GM18870 (cell line): ENCODE data around the gene STPG1.
"Not testable (repeated sequence)": the region's sequence is repeated elsewhere in the genome, so short reads cannot be mapped to it uniquely, and the experiment has no call there.

Source experiments
- ATAC-seq: cut with Tn5 transposase; IDR thresholded peaks from one replicate; pipeline ENCODE4 v1.9.1; 2021; ENCODE audit warnings: moderate library complexity; ENCODE audit not compliant: unreplicated experiment

The STPG1 gene

GRCh38 chr1:24413350-24414163 is at the start of gene STPG1:
TSS of gene STPG1 (minus strand) at chr1:24413782. CDS start at chr1:24401388, 12,394 bp downstream.
- no peak for ATAC-seq

- ATAC-seq, result not testable (repeated sequence)
Observed at GRCh38 chr1:24462128-24462527, 48.5 kb upstream of the STPG1 start.

- no peak for ATAC-seq
Observed at GRCh38 chr1:24459551-24460266, 46.1 kb upstream of the STPG1 start.

DNA sequence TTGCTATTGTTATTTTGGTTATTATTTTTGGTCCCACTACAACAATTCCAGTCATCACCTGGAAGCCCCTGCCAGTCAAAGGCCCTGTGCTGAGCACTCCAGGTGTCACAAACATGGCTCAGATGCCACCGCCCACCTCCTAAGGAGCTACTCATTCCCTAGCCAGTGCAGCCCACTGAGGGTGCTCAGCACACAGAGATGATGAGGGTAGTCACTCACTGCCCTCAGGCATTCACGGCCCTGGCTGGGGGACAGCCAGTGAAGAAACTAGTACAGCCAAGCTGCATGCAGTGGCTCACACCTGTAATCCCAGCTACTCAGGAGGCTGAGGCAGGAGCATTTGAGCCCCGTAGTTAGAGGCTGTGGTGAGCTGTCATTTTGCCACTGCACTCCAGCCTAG is 44.3 kb upstream of the STPG1 start:
- ATAC-seq, result no peak

DNA sequence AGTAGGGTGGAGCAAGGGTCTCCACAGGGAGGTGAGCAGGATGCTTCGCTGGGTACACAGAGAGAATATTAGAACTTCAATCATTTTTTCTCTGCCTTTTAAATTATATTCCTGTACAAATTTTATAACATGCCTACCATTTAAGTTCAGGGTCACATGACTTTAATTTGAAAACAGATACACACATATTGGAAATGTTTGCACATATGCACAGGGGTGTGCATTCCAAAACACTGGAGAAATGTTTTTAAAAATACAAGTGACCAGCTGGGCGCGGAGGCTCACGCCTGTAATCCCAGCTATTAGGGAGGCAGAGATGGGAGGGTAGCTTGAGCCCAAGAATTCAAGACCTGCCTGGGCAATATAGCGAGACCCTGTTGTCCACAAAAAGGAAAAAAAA is 41.7 kb upstream of the STPG1 start:
- no peak for ATAC-seq

DNA sequence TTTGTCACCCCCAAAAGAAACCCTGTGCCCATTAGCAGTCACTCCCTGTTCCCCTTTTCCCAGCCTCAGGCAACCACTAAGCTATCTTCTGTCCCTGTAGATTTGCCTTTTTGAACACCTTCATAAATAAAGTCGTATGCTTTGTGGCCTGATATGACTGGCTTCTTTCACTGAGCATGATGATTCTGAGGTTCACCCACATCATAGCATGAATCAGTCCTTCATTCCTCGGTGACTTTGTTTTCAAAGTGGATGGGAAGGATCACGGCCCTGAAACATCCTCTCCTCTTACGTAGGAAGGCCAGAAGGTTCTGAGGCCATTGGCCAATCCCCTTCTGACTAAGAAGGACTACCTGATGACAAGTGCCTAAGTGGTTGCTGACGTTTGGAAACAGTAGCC is 41.1 kb upstream of the STPG1 start:
- no peak for ATAC-seq

- ATAC-seq, result no peak
Observed at GRCh38 chr1:24452922-24453485, 39.4 kb upstream of the STPG1 start.

- ATAC-seq, result no peak
Observed at GRCh38 chr1:24451746-24452145, 38.2 kb upstream of the STPG1 start.

DNA sequence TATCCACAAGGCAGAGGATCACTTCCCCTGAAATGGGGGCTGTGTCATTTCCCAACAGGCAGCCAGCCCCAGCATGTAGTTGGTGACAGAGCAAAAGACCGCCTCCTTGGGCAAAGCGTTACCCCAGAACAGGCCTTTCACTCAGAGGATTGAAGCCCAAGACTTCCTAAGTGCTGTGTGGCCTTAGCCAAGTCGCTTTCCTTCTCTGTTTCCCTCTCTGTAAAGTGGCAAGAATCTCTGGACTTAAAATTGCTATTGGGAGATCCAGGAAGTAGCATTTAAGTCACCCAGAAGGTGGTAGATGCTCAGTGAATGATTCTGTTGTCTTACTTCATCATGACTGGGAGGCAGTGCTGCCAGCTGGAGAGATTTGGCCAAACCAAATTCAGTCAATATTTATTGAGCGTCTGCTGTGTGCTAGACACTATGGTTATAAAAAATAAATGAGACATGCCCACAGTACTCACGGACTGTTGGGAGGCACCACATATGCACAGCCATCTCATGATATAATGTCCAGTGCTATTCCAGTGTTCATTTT is 37.3 kb upstream of the STPG1 start:
- ATAC-seq, result no peak

GRCh38 chr1:24450316-24450715 is 36.7 kb upstream of the STPG1 start:
- no peak for ATAC-seq

DNA sequence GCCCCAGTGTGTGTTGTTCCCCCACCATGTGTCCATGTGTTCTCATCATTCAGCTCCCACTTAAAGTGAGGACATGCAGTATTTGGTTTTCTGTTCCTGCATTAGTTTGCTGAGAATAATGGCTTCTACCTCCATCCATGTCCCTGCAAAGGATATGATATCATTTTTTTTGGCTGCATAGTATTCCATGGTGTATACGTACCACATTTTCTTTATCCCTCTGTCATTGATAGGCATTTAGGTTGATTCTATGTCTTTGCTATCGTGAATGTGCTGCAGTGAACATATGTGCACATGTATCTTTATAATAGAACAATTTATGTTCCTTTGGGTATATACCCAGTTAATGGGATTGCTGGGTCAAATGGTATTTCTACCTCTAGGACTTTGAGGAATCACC is 32.9 kb upstream of the STPG1 start:
- not testable (repeated sequence) for ATAC-seq

- no peak for ATAC-seq
Observed at GRCh38 chr1:24443241-24443656, 29.7 kb upstream of the STPG1 start.

DNA sequence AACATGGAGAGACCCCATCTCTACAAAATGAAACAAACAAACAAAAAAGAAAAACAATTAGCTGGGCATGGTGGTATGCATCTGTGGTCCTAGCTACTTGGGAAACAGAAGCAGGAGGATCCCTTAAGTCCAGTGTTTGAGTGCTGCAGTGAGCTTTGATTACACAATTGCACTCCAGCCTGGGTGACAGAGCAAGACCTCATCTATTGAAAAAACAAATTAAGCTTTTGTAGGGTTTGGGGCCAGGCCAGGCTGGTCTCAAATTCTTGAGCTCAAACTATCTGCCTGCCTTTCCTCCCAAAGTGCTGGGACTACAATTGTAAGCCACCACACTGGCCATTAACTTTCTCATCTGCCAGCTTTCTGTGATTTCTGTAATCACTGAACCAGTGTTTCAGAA is 29.2 kb upstream of the STPG1 start:
- no peak for ATAC-seq

- no peak for ATAC-seq
Observed at GRCh38 chr1:24441996-24442668, 28.6 kb upstream of the STPG1 start.

DNA sequence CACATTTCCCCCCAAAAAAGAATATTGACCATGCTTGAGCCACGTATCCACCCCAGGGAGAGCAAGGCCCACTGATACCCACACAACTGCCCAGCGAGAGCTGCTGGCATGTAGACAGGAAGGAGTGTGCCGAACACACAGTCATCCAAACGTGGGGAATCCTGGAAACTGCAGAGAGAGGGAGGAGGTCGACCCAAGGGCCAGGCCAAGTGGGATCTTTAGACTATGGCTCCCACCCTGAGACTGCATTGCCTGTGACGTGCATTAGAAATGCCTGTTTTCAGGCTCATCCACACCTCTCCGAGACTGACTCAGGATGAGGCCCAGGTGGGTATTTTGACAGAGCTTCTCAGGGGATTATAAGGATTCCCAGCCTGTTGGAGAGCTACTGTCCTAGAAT is 27.9 kb upstream of the STPG1 start:
- no peak for ATAC-seq

DNA sequence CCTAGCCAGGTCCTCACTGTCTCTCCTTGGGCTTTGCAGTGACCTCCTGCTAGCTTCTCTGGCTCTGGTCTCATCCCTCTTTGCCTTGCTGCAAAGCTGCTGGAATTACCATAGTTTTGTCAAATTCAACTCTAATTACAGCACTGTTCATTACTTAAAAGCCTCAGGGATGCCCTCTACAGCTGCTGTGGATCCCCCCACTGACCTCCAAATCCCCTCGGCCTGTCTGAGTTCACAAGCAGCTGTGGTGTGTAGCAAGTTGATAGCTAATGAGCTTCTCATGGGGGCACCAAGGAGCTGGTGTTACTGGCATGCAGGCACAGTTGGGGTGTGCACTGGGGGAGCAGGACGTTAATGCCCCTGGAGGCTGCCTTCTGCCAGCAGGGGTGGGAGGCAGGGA is 26.9 kb upstream of the STPG1 start:
- ATAC-seq, result no peak

- ATAC-seq, result no peak
Observed at GRCh38 chr1:24438423-24438901, 24.9 kb upstream of the STPG1 start.

GRCh38 chr1:24437631-24438396 is 24.2 kb upstream of the STPG1 start:
- ATAC-seq, result no peak

DNA sequence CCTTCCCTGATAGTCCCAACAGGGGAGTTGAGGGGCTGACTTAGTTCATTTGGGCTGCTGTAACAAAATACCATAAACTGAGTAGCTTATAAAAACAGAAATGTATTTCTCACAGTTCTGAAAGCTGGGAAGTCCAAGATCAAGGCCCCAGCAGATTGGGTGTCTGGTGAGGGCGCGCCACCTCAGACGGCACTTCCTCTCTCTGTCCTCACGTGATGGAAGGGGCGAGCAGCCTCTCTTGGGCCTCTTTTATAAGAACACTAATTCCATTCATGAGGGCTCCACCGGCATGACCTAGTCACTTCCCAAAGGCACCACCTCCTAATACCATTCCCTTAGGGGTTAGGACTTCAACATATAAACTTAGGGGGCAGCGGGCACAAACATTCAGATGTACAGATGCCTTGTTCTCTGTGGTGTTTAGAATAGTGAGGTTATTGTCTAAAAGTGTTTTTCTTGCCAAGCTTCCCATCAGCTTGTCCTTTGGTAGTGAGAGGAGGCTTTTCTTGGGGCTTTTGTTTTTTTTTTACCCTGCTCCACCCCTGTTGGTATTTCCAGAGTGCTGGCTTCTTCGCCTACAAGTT is 22.3 kb upstream of the STPG1 start:
- ATAC-seq, result no peak

- ATAC-seq, result no peak
Observed at GRCh38 chr1:24427545-24427862, 13.9 kb upstream of the STPG1 start.
